GM19193 (cell line): ENCODE results near the gene TRPM3.

Source experiments
- POLR2A ChIP-seq: IDR thresholded peaks from 4 replicates; pipeline ENCODE4 v1.6.1; 2011; ENCODE audit not compliant: insufficient read depth, insufficient read length; ENCODE audit errors: extremely low read depth

Gene TRPM3

GRCh38 chr9:70581214-70581954 lies 540.0 kb downstream of the TRPM3 start:
- TF ChIP-seq POLR2A = no peak

GRCh38 chr9:70580606-70581195 lies 540.7 kb downstream of the TRPM3 start:
- TF ChIP-seq POLR2A = no peak

- no peak for TF ChIP-seq POLR2A
These were observed 541.7 kb downstream of the TRPM3 start for GRCh38 chr9:70579686-70580085.

GRCh38 chr9:70578720-70579119 lies 542.7 kb downstream of the TRPM3 start:
- TF ChIP-seq POLR2A = no peak

GRCh38 chr9:70577671-70578070 lies 543.8 kb downstream of the TRPM3 start:
- no peak for TF ChIP-seq POLR2A

- TF ChIP-seq POLR2A = no peak
These were observed 545.3 kb downstream of the TRPM3 start for GRCh38 chr9:70576116-70576515.

GRCh38 chr9:70574151-70574837 lies 547.1 kb downstream of the TRPM3 start:
- no peak for TF ChIP-seq POLR2A

- no peak for TF ChIP-seq POLR2A
These were observed 548.1 kb downstream of the TRPM3 start for GRCh38 chr9:70573308-70573707.

- TF ChIP-seq POLR2A = no peak
These were observed 550.2 kb downstream of the TRPM3 start for GRCh38 chr9:70571258-70571657.

- no peak for TF ChIP-seq POLR2A
These were observed 551.6 kb downstream of the TRPM3 start for GRCh38 chr9:70569791-70570190.

- TF ChIP-seq POLR2A = no peak
These were observed 552.2 kb downstream of the TRPM3 start for GRCh38 chr9:70569070-70569772.

- TF ChIP-seq POLR2A = no peak
These were observed 553.9 kb downstream of the TRPM3 start for GRCh38 chr9:70567511-70567910.

- TF ChIP-seq POLR2A = no peak
These were observed 554.7 kb downstream of the TRPM3 start for GRCh38 chr9:70566751-70567150.

- no peak for TF ChIP-seq POLR2A
These were observed 555.4 kb downstream of the TRPM3 start for GRCh38 chr9:70566066-70566465.
